ENCODE measurements around the gene DTWD1.
A peak's percentile ranks its signal among the peaks of the same experiment; 100 is the strongest.

The DTWD1 gene

GRCh38 chr15:49621887-49622286, 1.0 kb downstream of the DTWD1 start:
- ATAC-seq (replicated peaks; ENCODE audit: extremely low read depth, poor library complexity, severe bottlenecking) (no peak), DNase-seq (ENCODE audit: low spot score in 2 of 2) (no peak)
- Mint-ChIP-seq H3K4me3 (peak overlapping the region; percentile 84), H3K4me1 (peaks cover 28% of the 10 kb centered on the region), H3K27ac (ENCODE audit: low read depth) (peak overlapping the region; percentile 88), H3K27me3 (no peaks in the 10 kb centered on the region), H3K9me3 (no peaks in the 10 kb centered on the region), H3K36me3 (ENCODE audit: insufficient read depth) (peaks cover 12% of the 10 kb centered on the region)

- no peak overlapping the region for H3K4me3 Mint-ChIP-seq
- H3K9me3 Mint-ChIP-seq, result no peaks in the 10 kb centered on the region
- H3K4me1 Mint-ChIP-seq, result peaks cover 28% of the 10 kb centered on the region
- H3K27me3 Mint-ChIP-seq, result no peaks in the 10 kb centered on the region
- DNase-seq (ENCODE audit: low spot score in 2 of 2) (no peak), ATAC-seq (replicated peaks; ENCODE audit: extremely low read depth, poor library complexity, severe bottlenecking) (no peak)
- peaks cover 12% of the 10 kb centered on the region for H3K36me3 Mint-ChIP-seq (ENCODE audit: insufficient read depth)
- no peak overlapping the region for H3K27ac Mint-ChIP-seq (ENCODE audit: low read depth)
These were observed 1.7 kb downstream of the DTWD1 start for GRCh38 chr15:49622561-49622960.

GRCh38 chr15:49624056-49624455, 3.2 kb downstream of the DTWD1 start:
- DNase-seq (ENCODE audit: low spot score in 2 of 2) (no peak), ATAC-seq (replicated peaks; ENCODE audit: extremely low read depth, poor library complexity, severe bottlenecking) (no peak)
- peaks cover 23% of the 10 kb centered on the region for H3K4me1 Mint-ChIP-seq
- no peaks in the 10 kb centered on the region for H3K9me3 Mint-ChIP-seq
- peaks cover 12% of the 10 kb centered on the region for H3K36me3 Mint-ChIP-seq (ENCODE audit: insufficient read depth)
- H3K27ac Mint-ChIP-seq (ENCODE audit: low read depth), result no peak overlapping the region
- H3K4me3 Mint-ChIP-seq, result no peak overlapping the region
- H3K27me3 Mint-ChIP-seq, result no peaks in the 10 kb centered on the region

- Mint-ChIP-seq H3K9me3 (no peaks in the 10 kb centered on the region), H3K27ac (ENCODE audit: low read depth) (no peak overlapping the region), H3K36me3 (ENCODE audit: insufficient read depth) (peaks cover 13% of the 10 kb centered on the region), H3K27me3 (no peaks in the 10 kb centered on the region), H3K4me1 (peaks cover 22% of the 10 kb centered on the region), H3K4me3 (no peak overlapping the region)
- no peak for DNase-seq (ENCODE audit: low spot score in 2 of 2)
- ATAC-seq (replicated peaks; ENCODE audit: extremely low read depth, poor library complexity, severe bottlenecking), result no peak
These were observed 4.7 kb downstream of the DTWD1 start for GRCh38 chr15:49625460-49626036.

- ATAC-seq (replicated peaks; ENCODE audit: extremely low read depth, poor library complexity, severe bottlenecking), result no peak
These were observed 6.6 kb downstream of the DTWD1 start for GRCh38 chr15:49627407-49627877.

GRCh38 chr15:49628379-49628778, 7.5 kb downstream of the DTWD1 start:
- H3K27ac Mint-ChIP-seq (ENCODE audit: low read depth), result no peak overlapping the region
- no peak for ATAC-seq (replicated peaks; ENCODE audit: extremely low read depth, poor library complexity, severe bottlenecking)

More at GRCh38 chr15:49627407-49627877, 6.6 kb downstream of the DTWD1 start:
- DNase-seq (ENCODE audit: low spot score in 2 of 2), result no peak
- no peaks in the 10 kb centered on the region for H3K27me3 Mint-ChIP-seq
- H3K9me3 Mint-ChIP-seq, result no peaks in the 10 kb centered on the region
- peaks cover 8% of the 10 kb centered on the region for H3K4me1 Mint-ChIP-seq
- no peak overlapping the region for H3K4me3 Mint-ChIP-seq
- H3K36me3 Mint-ChIP-seq (ENCODE audit: insufficient read depth), result peaks cover 9% of the 10 kb centered on the region
- H3K27ac Mint-ChIP-seq (ENCODE audit: low read depth), result no peak overlapping the region

GRCh38 chr15:49637857-49638256, 17.0 kb downstream of the DTWD1 start:
- H3K9me3 Mint-ChIP-seq, result no peaks in the 10 kb centered on the region
- H3K36me3 Mint-ChIP-seq (ENCODE audit: insufficient read depth), result peaks cover 10% of the 10 kb centered on the region
- no peaks in the 10 kb centered on the region for H3K4me1 Mint-ChIP-seq
- no peak for DNase-seq (ENCODE audit: low spot score in 2 of 2)
- no peak for ATAC-seq (replicated peaks; ENCODE audit: extremely low read depth, poor library complexity, severe bottlenecking)
- no peak overlapping the region for H3K4me3 Mint-ChIP-seq
- H3K27ac Mint-ChIP-seq (ENCODE audit: low read depth), result no peak overlapping the region
- H3K27me3 Mint-ChIP-seq, result no peaks in the 10 kb centered on the region

More at GRCh38 chr15:49628379-49628778, 7.5 kb downstream of the DTWD1 start:
- no peak for DNase-seq (ENCODE audit: low spot score in 2 of 2)
- peaks cover 8% of the 10 kb centered on the region for H3K4me1 Mint-ChIP-seq
- H3K4me3 Mint-ChIP-seq, result no peak overlapping the region
- H3K27me3 Mint-ChIP-seq, result no peaks in the 10 kb centered on the region
- peaks cover 10% of the 10 kb centered on the region for H3K36me3 Mint-ChIP-seq (ENCODE audit: insufficient read depth)
- H3K9me3 Mint-ChIP-seq, result no peaks in the 10 kb centered on the region

GRCh38 chr15:49644364-49644794, 23.5 kb downstream of the DTWD1 start:
- Mint-ChIP-seq H3K4me1 (no peaks in the 10 kb centered on the region), H3K27me3 (no peaks in the 10 kb centered on the region), H3K9me3 (no peaks in the 10 kb centered on the region), H3K4me3 (no peak overlapping the region), H3K27ac (ENCODE audit: low read depth) (no peak overlapping the region), H3K36me3 (ENCODE audit: insufficient read depth) (peaks cover 6% of the 10 kb centered on the region)
- DNase-seq (ENCODE audit: low spot score in 2 of 2) (no peak), ATAC-seq (replicated peaks; ENCODE audit: extremely low read depth, poor library complexity, severe bottlenecking) (no peak)

- H3K9me3 Mint-ChIP-seq, result no peaks in the 10 kb centered on the region
- H3K4me1 Mint-ChIP-seq, result no peaks in the 10 kb centered on the region
- ATAC-seq (replicated peaks; ENCODE audit: extremely low read depth, poor library complexity, severe bottlenecking) (no peak), DNase-seq (ENCODE audit: low spot score in 2 of 2) (no peak)
- H3K27me3 Mint-ChIP-seq, result no peaks in the 10 kb centered on the region
- no peak overlapping the region for H3K27ac Mint-ChIP-seq (ENCODE audit: low read depth)
- no peak overlapping the region for H3K4me3 Mint-ChIP-seq
- peaks cover 6% of the 10 kb centered on the region for H3K36me3 Mint-ChIP-seq (ENCODE audit: insufficient read depth)
These were observed 24.4 kb downstream of the DTWD1 start for GRCh38 chr15:49645277-49645676.

- Mint-ChIP-seq H3K4me3 (no peak overlapping the region), H3K4me1 (no peaks in the 10 kb centered on the region), H3K36me3 (ENCODE audit: insufficient read depth) (peaks cover 6% of the 10 kb centered on the region), H3K9me3 (no peaks in the 10 kb centered on the region), H3K27me3 (no peaks in the 10 kb centered on the region), H3K27ac (ENCODE audit: low read depth) (no peak overlapping the region)
- no peak for ATAC-seq (replicated peaks; ENCODE audit: extremely low read depth, poor library complexity, severe bottlenecking)
- DNase-seq (ENCODE audit: low spot score in 2 of 2), result no peak
These were observed 25.1 kb downstream of the DTWD1 start for GRCh38 chr15:49645941-49646340.

- H3K4me1 Mint-ChIP-seq, result no peaks in the 10 kb centered on the region
- H3K4me3 Mint-ChIP-seq, result no peak overlapping the region
- ATAC-seq (replicated peaks; ENCODE audit: extremely low read depth, poor library complexity, severe bottlenecking) (no peak), DNase-seq (ENCODE audit: low spot score in 2 of 2) (no peak)
- peaks cover 5% of the 10 kb centered on the region for H3K36me3 Mint-ChIP-seq (ENCODE audit: insufficient read depth)
- no peaks in the 10 kb centered on the region for H3K27me3 Mint-ChIP-seq
- H3K27ac Mint-ChIP-seq (ENCODE audit: low read depth), result no peak overlapping the region
- H3K9me3 Mint-ChIP-seq, result no peaks in the 10 kb centered on the region
These were observed 26.0 kb downstream of the DTWD1 start for GRCh38 chr15:49646891-49647290.

- no peaks in the 10 kb centered on the region for H3K9me3 Mint-ChIP-seq
- DNase-seq (ENCODE audit: low spot score in 2 of 2) (no peak), ATAC-seq (replicated peaks; ENCODE audit: extremely low read depth, poor library complexity, severe bottlenecking) (no peak)
- H3K36me3 Mint-ChIP-seq (ENCODE audit: insufficient read depth), result peaks cover 2% of the 10 kb centered on the region
- H3K4me3 Mint-ChIP-seq, result no peak overlapping the region
- H3K27me3 Mint-ChIP-seq, result no peaks in the 10 kb centered on the region
- H3K4me1 Mint-ChIP-seq, result no peaks in the 10 kb centered on the region
- H3K27ac Mint-ChIP-seq (ENCODE audit: low read depth), result no peak overlapping the region
These were observed 29.1 kb downstream of the DTWD1 start for GRCh38 chr15:49649987-49650386.

GRCh38 chr15:49650676-49651075, 29.8 kb downstream of the DTWD1 start:
- H3K9me3 Mint-ChIP-seq, result no peaks in the 10 kb centered on the region
- no peak overlapping the region for H3K27ac Mint-ChIP-seq (ENCODE audit: low read depth)
- no peak overlapping the region for H3K4me3 Mint-ChIP-seq
- no peaks in the 10 kb centered on the region for H3K27me3 Mint-ChIP-seq
- H3K4me1 Mint-ChIP-seq, result no peaks in the 10 kb centered on the region
- ATAC-seq (replicated peaks; ENCODE audit: extremely low read depth, poor library complexity, severe bottlenecking), result no peak
- no peak for DNase-seq (ENCODE audit: low spot score in 2 of 2)
- peaks cover 2% of the 10 kb centered on the region for H3K36me3 Mint-ChIP-seq (ENCODE audit: insufficient read depth)

Data from central memory CD8-positive, alpha-beta T cell (primary cell).